ENCODE measurements around the gene DCLRE1B.
"Not testable (repeated sequence)": the region's sequence is repeated elsewhere in the genome, so short reads cannot be mapped to it uniquely, and the experiment has no call there.

DCLRE1B gene

GRCh38 chr1:113941245-113941559, 36.1 kb downstream of the DCLRE1B start:
- Histone ChIP-seq H3K9me3 (ENCODE audit: insufficient read depth, low read length) (no peaks in the 10 kb centered on the region), H3K27me3 (ENCODE audit: insufficient read depth, insufficient read length) (no peaks in the 10 kb centered on the region), H3K4me3 (ENCODE audit: insufficient read length, low read depth) (no peak overlapping the region), H3K9ac (ENCODE audit: insufficient read length, low read depth) (no peak overlapping the region), H3K4me1 (ENCODE audit: insufficient read depth, insufficient read length) (no peaks in the 10 kb centered on the region), H3K36me3 (ENCODE audit: insufficient read depth, insufficient read length, low read length) (peaks cover 41% of the 10 kb centered on the region)
- DNase-seq (ENCODE audit: low read depth, low spot score) = no peak
- no peak for TF ChIP-seq YY1 (IDR thresholded peaks at IDR 0.05; ENCODE audit: insufficient read depth, insufficient read length)
- TF ChIP-seq ZNF274 (IDR thresholded peaks at IDR 0.05; ENCODE audit: low read depth, low read length) = no peak
- no peak for TF ChIP-seq SUZ12 (IDR thresholded peaks at IDR 0.05; ENCODE audit: extremely low read depth, insufficient read depth, insufficient read length)

- Histone ChIP-seq H3K9me3 (ENCODE audit: insufficient read depth, low read length) (no peaks in the 10 kb centered on the region), H3K4me1 (ENCODE audit: insufficient read depth, insufficient read length) (no peaks in the 10 kb centered on the region), H3K4me3 (ENCODE audit: insufficient read length, low read depth) (no peak overlapping the region), H3K9ac (ENCODE audit: insufficient read length, low read depth) (no peak overlapping the region), H3K36me3 (ENCODE audit: insufficient read depth, insufficient read length, low read length) (peaks cover 41% of the 10 kb centered on the region), H3K27me3 (ENCODE audit: insufficient read depth, insufficient read length) (no peaks in the 10 kb centered on the region)
- no peak for DNase-seq (ENCODE audit: low read depth, low spot score)
- no peak for TF ChIP-seq ZNF274 (IDR thresholded peaks at IDR 0.05; ENCODE audit: low read depth, low read length)
- no peak for TF ChIP-seq SUZ12 (IDR thresholded peaks at IDR 0.05; ENCODE audit: extremely low read depth, insufficient read depth, insufficient read length)
- TF ChIP-seq YY1 (IDR thresholded peaks at IDR 0.05; ENCODE audit: insufficient read depth, insufficient read length) = no peak
Measured at GRCh38 chr1:113942527-113942926, 37.4 kb downstream of the DCLRE1B start.

- no peaks in the 10 kb centered on the region for H3K27me3 ChIP-seq (ENCODE audit: insufficient read depth, insufficient read length)
- no peak overlapping the region for H3K4me3 ChIP-seq (ENCODE audit: insufficient read length, low read depth)
- H3K9ac ChIP-seq (ENCODE audit: insufficient read length, low read depth) = no peak overlapping the region
- H3K4me1 ChIP-seq (ENCODE audit: insufficient read depth, insufficient read length) = no peaks in the 10 kb centered on the region
- peaks cover 41% of the 10 kb centered on the region for H3K36me3 ChIP-seq (ENCODE audit: insufficient read depth, insufficient read length, low read length)
- no peak for DNase-seq (ENCODE audit: low read depth, low spot score)
- no peak for TF ChIP-seq ZNF274 (IDR thresholded peaks at IDR 0.05; ENCODE audit: low read depth, low read length)
- TF ChIP-seq SUZ12 (IDR thresholded peaks at IDR 0.05; ENCODE audit: extremely low read depth, insufficient read depth, insufficient read length) = no peak
- TF ChIP-seq YY1 (IDR thresholded peaks at IDR 0.05; ENCODE audit: insufficient read depth, insufficient read length) = no peak
- H3K9me3 ChIP-seq (ENCODE audit: insufficient read depth, low read length) = no peaks in the 10 kb centered on the region
Measured at GRCh38 chr1:113943028-113943811, 38.1 kb downstream of the DCLRE1B start.

GRCh38 chr1:113945329-113945728, 40.2 kb downstream of the DCLRE1B start:
- Histone ChIP-seq H3K9ac (ENCODE audit: insufficient read length, low read depth) (no peak overlapping the region), H3K27me3 (ENCODE audit: insufficient read depth, insufficient read length) (no peaks in the 10 kb centered on the region), H3K9me3 (ENCODE audit: insufficient read depth, low read length) (no peaks in the 10 kb centered on the region), H3K4me1 (ENCODE audit: insufficient read depth, insufficient read length) (no peaks in the 10 kb centered on the region), H3K4me3 (ENCODE audit: insufficient read length, low read depth) (no peak overlapping the region), H3K36me3 (ENCODE audit: insufficient read depth, insufficient read length, low read length) (peaks cover 37% of the 10 kb centered on the region)
- DNase-seq (ENCODE audit: low read depth, low spot score) = no peak
- no peak for TF ChIP-seq SUZ12 (IDR thresholded peaks at IDR 0.05; ENCODE audit: extremely low read depth, insufficient read depth, insufficient read length)
- no peak for TF ChIP-seq YY1 (IDR thresholded peaks at IDR 0.05; ENCODE audit: insufficient read depth, insufficient read length)
- no peak for TF ChIP-seq ZNF274 (IDR thresholded peaks at IDR 0.05; ENCODE audit: low read depth, low read length)

- peaks cover 36% of the 10 kb centered on the region for H3K36me3 ChIP-seq (ENCODE audit: insufficient read depth, insufficient read length, low read length)
- no peak overlapping the region for H3K9ac ChIP-seq (ENCODE audit: insufficient read length, low read depth)
- no peak overlapping the region for H3K4me3 ChIP-seq (ENCODE audit: insufficient read length, low read depth)
- H3K4me1 ChIP-seq (ENCODE audit: insufficient read depth, insufficient read length) = no peaks in the 10 kb centered on the region
- DNase-seq (ENCODE audit: low read depth, low spot score) = no peak
- no peaks in the 10 kb centered on the region for H3K27me3 ChIP-seq (ENCODE audit: insufficient read depth, insufficient read length)
- no peaks in the 10 kb centered on the region for H3K9me3 ChIP-seq (ENCODE audit: insufficient read depth, low read length)
- TF ChIP-seq SUZ12 (IDR thresholded peaks at IDR 0.05; ENCODE audit: extremely low read depth, insufficient read depth, insufficient read length) = no peak
- TF ChIP-seq ZNF274 (IDR thresholded peaks at IDR 0.05; ENCODE audit: low read depth, low read length) = no peak
- no peak for TF ChIP-seq YY1 (IDR thresholded peaks at IDR 0.05; ENCODE audit: insufficient read depth, insufficient read length)
Measured at GRCh38 chr1:113946112-113946511, 41.0 kb downstream of the DCLRE1B start.

GRCh38 chr1:113946678-113947387, 41.7 kb downstream of the DCLRE1B start:
- no peaks in the 10 kb centered on the region for H3K4me1 ChIP-seq (ENCODE audit: insufficient read depth, insufficient read length)
- no peak overlapping the region for H3K9ac ChIP-seq (ENCODE audit: insufficient read length, low read depth)
- H3K4me3 ChIP-seq (ENCODE audit: insufficient read length, low read depth) = no peak overlapping the region
- H3K9me3 ChIP-seq (ENCODE audit: insufficient read depth, low read length) = no peaks in the 10 kb centered on the region
- no peaks in the 10 kb centered on the region for H3K27me3 ChIP-seq (ENCODE audit: insufficient read depth, insufficient read length)
- peaks cover 32% of the 10 kb centered on the region for H3K36me3 ChIP-seq (ENCODE audit: insufficient read depth, insufficient read length, low read length)
- no peak for DNase-seq (ENCODE audit: low read depth, low spot score)
- no peak for TF ChIP-seq ZNF274 (IDR thresholded peaks at IDR 0.05; ENCODE audit: low read depth, low read length)
- TF ChIP-seq YY1 (IDR thresholded peaks at IDR 0.05; ENCODE audit: insufficient read depth, insufficient read length) = no peak
- no peak for TF ChIP-seq SUZ12 (IDR thresholded peaks at IDR 0.05; ENCODE audit: extremely low read depth, insufficient read depth, insufficient read length)

- H3K36me3 ChIP-seq (ENCODE audit: insufficient read depth, insufficient read length, low read length) = peaks cover 27% of the 10 kb centered on the region
- no peaks in the 10 kb centered on the region for H3K4me1 ChIP-seq (ENCODE audit: insufficient read depth, insufficient read length)
- no peaks in the 10 kb centered on the region for H3K9me3 ChIP-seq (ENCODE audit: insufficient read depth, low read length)
- no peak overlapping the region for H3K9ac ChIP-seq (ENCODE audit: insufficient read length, low read depth)
- DNase-seq (ENCODE audit: low read depth, low spot score) = no peak
- no peaks in the 10 kb centered on the region for H3K27me3 ChIP-seq (ENCODE audit: insufficient read depth, insufficient read length)
- TF ChIP-seq SUZ12 (IDR thresholded peaks at IDR 0.05; ENCODE audit: extremely low read depth, insufficient read depth, insufficient read length) (no peak), YY1 (IDR thresholded peaks at IDR 0.05; ENCODE audit: insufficient read depth, insufficient read length) (no peak), ZNF274 (IDR thresholded peaks at IDR 0.05; ENCODE audit: low read depth, low read length) (no peak)
- no peak overlapping the region for H3K4me3 ChIP-seq (ENCODE audit: insufficient read length, low read depth)
Measured at GRCh38 chr1:113947388-113948107, 42.4 kb downstream of the DCLRE1B start.

GRCh38 chr1:113948151-113948550, 43.0 kb downstream of the DCLRE1B start:
- not testable (repeated sequence) for H3K9me3 ChIP-seq (ENCODE audit: insufficient read depth, low read length); H3K4me1 ChIP-seq (ENCODE audit: insufficient read depth, insufficient read length); H3K9ac ChIP-seq (ENCODE audit: insufficient read length, low read depth); H3K4me3 ChIP-seq (ENCODE audit: insufficient read length, low read depth); DNase-seq (ENCODE audit: low read depth, low spot score); H3K27me3 ChIP-seq (ENCODE audit: insufficient read depth, insufficient read length)
- H3K36me3 ChIP-seq (ENCODE audit: insufficient read depth, insufficient read length, low read length) = peaks cover 27% of the 10 kb centered on the region

Data from NT2/D1 (cell line).